Ecto neural progenitor cell (in vitro differentiated cells): ENCODE data around the gene AHNAK.
"Not testable (repeated sequence)": the region's sequence is repeated elsewhere in the genome, so short reads cannot be mapped to it uniquely, and the experiment has no call there.

Experiments used
- DNase-seq: peaks from one replicate; pipeline ENCODE4 v3.0.0-alpha.2; 2018; ENCODE audit warnings: low spot score

The AHNAK gene

DNA sequence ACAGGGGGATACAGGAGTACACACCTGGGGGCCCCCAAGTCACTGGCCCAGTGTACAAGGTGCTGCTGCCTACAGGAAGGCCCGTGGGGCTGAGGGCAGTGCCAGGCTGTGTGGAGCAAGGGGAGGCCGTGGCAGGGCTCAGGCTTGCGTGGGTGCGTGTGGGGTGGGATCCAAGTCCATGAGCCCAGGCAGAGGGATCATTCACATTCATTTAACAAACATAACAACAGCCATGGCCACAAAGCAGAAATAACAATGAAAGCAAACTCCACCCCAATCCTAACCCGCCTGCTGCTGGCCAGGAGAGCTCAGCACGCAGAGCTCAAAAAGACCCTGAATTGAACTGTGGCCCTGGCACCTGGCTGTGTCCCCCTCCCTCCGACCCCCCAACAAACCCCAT lies 144.8 kb downstream of the AHNAK start:
- DNase-seq: no peak

DNA sequence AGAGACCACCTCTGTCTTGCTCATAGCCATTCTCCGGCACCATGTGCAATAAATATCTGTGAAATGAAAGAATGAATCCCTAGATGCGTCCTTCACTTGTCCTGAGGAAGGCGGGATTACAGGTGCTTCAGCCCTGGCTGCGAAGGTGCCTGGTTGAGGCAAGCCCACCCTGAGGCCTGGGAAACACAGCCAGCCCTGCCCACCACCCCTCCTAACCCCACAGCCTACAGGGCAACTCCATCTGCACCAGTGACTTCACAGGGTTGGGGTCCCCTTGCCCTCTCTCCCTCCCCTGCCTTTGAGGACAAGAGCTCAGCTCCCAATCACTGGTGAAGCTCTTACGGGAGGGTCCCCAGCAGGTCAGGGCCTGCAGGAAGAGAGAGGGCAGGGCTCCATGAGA lies 145.2 kb downstream of the AHNAK start:
- no peak for DNase-seq

DNA sequence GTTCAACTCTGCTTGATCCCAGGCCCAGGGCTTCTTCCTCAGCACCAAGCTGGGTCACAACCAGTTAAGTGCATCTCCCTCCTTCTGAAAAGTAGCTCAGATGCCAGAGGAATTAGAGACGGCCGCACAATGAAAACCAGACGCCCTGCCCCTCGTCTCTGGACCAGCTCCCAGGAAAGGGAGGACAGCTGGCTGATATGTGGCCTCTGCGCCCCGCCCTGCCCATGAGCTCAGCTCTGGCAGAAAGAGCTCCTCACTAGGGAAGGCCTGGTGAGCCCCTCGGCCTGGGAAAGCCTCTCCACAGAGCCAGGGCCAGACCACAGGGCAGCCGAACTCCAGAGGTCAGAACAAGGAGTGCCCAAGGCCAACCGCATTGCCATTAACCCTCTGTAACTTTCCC lies 145.8 kb downstream of the AHNAK start:
- no peak for DNase-seq

DNA sequence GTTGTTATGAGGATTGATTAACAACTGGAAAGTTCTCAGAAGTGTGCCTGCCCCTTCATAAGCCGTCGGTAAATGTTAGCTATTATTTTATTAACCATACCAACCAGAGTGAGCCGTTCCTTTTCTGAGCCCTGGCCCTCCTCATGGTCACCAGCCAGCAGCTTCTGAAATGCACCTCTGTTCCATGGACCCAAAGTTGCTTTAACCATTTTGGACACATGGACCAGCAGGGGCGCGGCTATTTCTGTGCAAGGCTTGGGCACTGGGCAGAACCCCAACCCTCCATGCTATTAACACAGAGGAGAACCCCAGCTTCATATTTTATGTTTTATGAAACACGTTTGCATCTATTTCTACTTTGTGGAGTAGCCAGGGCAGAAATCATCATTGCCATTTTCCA lies 146.3 kb downstream of the AHNAK start:
- no peak for DNase-seq

DNA sequence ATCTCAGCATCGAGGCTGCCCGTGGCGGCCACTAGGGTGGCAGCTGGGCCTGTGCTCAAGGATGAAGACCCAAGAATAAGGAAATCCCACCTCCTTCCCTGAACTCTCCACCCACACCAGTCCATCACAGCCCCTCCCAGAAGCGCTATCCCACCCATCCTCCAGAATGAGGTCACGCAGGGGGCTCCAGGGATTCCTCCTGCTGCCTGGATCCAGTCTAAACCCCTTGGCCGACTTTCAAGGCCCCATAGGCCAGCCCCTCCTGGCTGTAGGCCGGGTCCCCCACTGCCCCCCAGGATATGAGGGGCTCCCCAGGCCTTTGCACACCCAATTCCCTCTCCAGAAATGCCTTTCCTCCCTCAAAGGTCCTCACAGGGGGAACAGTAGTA lies 146.7 kb downstream of the AHNAK start:
- no peak for DNase-seq

DNA sequence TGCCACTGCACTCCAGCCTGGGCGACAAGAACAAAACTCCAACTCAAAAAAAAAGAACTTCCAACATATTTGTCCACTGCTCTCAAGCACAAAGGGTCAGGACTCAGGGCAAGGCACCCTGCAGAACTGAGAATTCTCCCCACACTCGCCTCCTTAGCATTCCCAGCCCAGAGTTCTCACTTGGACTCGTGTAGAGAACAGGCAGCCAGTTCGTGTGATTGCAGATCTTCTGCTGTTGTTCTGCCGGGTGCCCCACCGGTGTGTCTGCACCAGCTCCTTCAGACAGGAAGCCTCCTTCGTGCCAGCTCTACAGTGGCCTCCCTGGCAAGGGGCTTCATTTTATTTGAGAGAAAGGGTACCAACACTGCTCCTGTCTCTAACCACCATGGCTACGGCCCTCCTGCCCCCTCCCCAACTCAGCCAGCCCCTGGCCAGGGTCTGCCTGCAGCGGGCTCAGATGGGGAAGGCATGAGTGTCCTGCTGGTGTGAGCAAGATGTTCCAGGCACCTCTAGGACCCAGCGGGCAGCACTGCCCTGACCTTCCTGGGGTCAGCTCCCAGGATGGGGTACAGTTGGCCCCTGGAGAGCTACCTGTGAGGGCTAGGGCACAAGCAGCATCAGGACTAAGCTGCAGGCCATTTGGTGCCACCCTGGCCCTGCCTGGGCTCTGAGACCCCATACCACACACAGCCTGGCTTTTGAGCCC lies 147.3 kb downstream of the AHNAK start:
- no peak for DNase-seq

DNA sequence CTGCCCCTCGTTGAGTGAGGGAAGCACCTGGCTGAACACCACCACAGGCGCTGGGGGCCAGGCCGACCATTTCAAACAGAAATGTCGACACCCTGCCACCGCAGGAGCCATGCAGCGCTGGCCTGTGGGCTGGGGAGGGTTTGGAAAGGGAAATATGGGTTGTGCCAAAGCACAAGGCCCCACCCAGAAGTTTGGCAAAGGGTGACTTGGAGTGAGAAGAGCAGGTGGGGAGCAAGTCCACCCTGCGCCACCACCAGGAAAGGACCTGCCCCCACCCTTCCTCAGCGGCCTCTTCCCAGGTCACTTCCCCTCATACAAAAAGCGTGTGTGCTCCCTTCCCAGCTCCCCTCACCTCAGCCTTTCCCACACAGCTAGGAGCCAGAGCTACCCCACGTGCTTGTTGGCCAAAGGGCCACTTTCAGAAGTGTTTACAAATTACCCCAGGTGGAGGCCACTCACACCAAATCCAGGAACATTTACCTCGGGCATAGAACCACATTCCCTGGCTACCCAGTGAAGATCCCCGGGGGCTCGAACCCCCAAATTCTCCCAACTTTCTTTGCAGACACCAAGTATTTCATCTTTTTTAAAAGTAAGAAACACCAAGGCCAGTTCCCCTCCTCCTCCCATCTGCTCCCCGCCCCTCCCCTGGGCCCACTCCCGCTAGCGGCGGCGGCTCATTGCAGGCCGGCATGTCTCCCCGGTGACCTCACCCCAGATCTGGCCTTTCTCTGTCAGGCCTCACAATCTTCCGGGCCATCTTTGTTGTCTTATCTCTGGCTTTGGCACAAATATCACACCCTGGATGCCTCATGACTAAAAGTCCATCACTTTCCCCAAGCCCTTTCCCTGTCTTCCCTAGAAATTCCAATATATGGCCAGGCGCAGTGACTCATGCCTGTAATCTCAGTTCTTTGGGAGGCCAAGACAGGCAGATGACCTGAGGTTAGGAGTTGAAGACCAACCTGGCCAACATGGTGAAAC lies 148.3 kb downstream of the AHNAK start:
- DNase-seq: no peak

DNA sequence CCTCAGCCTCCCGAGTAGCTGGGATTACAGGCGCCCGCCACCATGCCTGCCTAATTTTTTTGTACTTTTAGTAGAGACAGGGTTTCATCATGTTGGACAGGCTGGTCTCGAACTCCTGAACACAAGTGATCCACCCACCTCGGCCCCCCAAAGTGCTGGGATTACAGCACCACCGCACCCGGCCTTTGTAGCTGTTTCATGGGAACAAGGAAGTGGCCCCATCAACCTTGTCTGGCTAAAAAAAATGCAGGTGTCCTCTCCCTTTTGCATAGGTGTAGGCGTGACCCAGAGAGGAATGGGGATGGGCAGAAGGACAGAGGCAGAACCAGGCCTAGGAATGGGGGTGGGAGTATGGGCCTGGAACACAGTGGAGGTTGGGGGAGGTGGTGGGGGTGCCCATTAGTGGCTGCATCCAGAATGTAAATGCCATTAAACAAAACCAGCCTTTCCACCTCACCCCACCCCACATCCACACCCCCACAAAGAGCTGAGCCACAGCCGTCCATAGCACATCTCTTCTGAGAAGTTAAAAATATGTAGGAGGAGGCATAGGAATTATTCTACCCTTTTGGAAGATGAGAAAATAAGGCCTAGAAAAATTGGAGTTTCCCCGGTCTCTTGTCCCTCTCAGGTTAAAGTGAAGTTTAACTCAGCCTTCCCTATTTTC lies 150.6 kb downstream of the AHNAK start:
- DNase-seq: no peak

DNA sequence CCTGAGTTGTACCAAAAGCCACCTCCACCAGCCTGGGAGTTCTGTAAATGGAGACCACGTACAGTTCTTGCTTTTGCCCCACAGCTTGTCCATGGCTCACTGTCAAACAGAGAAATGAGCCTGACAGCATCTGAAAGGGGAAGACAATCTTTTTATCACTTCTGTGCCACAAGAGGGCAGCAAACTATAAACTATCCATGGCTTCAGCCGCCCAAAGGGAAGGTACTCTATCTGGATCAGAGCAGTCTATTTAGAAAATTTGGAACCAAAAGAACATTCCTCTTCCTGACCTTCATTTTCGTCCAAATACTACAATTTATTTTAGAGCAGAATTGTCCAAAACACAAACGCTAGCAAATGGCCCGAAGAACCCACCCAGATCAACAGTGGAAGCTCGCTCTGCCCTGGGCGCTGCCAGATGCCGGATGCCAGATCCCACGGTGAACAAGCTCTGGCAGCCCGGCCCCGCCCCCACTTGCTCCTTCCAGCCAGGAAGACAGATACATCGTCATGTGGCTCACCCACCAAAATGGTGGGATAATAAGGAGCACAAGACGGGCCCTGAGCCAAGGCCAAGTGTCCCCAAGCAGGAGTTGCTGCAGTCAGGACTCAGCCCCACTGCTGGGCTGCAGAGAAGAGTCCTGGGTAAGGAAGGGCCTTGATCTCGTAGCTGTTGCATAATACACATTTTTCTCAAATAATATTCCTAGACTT lies 151.6 kb downstream of the AHNAK start:
- peak; percentile 85 for DNase-seq

DNA sequence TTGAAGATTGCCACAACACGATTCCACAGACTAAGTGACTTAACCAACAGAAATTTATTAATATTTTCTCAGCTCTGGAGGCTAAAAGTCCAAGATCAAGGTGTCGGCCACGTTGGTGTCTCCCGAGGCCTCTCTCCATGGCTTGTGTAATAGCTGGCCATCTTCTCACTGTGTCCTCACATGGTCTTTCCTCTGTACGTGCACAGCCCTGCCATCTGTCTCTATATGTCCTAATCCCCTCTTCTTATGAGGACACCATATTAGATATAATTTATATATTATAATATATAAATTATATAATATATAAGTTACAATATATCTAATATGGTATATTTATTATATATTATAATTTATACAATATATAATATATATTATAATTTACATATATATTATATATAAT lies 152.9 kb downstream of the AHNAK start:
- no peak for DNase-seq

DNA sequence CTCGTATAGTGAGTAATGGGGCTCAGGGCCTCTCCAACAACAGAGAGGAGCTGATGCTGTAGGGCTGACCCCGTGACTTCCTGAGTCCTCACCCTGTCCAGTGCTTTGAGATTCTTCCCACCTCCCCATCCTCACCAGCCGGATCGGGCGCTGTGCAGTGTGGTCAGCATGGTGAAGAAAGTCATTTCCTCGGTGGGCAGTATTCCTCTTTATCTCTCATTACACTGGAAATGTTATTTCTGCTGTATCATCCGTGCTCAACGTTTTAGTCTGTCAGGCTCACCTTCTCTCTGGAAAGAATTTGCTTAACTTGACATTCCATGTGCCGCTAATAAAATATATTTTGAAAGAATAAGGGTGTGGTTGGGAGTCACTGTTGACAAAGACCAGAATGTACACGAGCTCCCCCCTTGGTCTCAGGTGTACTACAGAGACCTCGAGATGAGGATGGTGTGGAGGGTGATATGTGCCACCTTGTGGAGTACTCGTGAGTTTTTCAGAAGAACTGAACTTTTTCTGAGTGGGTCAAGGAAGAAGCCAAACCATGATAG lies 153.5 kb downstream of the AHNAK start:
- DNase-seq: no peak

DNA sequence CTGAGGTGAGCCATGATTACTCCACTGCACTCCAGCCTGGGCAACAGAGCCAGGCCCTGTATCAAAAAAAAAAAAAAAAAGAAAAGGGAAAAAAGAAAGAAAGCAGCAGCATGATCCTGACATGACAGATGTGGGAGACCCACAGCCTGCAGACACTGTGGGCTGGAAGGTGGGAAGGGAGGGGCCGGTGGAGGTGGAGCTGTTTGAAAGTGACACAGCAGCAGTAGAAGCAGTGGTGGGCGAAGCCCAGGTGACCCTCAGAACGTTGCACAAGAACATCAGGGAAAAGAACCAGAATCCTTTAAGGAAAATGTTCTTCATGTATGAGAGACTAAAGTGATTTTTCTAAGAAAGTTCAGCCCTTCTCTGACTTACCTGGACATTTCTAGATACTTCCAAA lies 154.1 kb downstream of the AHNAK start:
- DNase-seq: no peak

DNA sequence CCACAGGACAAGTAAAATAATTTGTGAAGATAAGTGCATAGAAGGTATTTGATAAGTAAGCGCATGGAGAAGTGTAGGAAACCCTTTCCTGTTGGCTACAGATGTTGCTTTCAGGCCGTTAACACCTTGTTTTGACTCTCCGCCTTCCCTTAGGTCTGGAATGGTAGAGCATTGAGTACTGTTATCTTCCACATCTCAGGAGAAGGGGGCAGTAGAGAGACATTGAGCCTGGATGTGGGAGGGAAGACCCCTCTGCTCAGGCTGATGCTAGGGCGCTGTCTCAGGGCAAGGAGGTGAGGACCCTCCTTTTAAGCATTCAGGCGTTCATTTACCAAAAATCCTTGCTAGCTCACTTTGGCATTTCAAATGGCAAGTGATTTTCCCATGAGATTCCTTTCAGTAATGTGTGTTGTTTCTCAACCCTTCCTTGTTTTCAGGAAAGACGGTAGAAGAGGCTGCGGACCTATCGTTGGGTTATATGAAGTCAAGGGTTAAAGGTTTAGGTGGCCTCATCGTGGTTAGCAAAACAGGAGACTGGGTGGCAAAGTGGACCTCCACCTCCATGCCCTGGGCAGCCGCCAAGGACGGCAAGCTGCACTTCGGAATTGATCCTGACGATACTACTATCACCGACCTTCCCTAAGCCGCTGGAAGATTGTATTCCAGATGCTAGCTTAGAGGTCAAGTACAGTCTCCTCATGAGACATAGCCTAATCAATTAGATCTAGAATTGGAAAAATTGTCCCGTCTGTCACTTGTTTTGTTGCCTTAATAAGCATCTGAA lies 154.8 kb downstream of the AHNAK start:
- DNase-seq: no peak

DNA sequence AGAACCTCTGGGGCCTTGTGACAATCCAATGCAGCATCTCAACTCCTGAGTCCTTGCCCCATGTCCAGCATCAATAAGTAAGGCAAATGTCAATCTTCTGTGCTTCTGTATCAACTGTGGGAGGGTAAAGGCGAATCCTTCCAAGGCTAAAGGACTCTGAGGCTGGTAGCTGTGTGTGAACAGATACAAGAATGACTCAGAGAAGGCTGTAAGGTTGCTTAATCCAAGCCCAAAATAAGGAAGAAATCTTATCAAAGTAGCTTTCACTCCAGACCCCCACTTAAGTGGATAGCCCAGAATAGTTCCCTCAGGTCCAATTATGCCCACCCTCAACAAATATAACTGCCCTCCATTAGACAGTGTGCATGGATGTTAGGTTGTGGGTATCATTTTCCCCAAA lies 155.9 kb downstream of the AHNAK start:
- no peak for DNase-seq

DNA sequence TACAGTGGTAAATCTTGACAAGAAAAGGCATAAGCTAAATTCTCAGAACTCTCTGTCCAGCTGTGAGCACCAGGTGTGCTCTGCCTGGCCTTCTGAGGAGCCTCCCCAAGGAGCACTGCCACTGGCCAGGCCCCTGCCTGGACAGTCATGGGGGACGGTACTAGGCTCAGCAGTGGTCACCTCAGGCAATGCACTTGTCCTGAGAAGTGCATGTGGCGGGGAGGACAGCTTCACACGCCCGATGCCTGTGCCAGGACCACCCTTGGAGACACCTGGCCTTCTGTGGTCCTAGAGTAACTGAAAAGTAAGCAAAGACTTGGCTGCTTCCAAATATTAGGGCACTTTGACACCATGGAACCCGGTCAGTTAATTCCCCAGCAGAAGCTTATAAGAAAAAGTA lies 156.4 kb downstream of the AHNAK start:
- DNase-seq: no peak

DNA sequence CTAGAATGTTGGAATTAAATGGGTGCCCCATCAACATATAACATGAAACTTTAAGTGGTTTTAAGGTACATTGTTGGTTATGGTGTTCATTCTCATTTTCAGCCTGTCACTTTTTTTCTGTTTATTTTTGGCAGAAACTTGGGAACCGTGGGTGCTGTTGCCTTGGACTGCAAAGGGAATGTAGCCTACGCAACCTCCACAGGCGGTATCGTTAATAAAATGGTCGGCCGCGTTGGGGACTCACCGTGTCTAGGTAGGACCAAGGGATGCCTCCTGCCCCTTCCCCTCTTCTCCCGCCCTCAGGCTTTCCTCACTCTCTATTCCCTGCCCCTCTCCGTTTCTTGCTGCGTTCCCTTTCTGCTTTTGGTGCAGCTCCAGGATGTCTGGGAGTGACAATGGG lies 157.6 kb downstream of the AHNAK start:
- no peak for DNase-seq

DNA sequence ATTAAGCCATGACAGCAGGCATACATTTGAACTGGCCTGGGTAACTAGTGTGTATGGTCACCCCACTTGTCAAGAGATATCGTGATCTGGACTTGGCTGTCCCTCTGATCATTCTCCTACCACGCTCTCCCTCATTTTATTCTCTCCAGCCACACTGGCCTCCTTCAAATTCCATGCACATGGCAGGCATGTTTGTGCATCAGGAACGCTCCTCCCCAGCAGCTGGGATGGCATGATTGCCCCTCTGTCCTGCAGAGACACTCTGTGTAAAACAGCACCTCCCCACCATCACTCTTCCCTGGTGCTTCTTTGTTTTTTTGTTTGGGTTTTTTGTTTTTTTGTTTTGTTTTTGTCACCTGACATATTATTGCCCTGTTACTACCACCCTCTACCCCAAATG lies 159.2 kb downstream of the AHNAK start:
- DNase-seq: no peak

DNA sequence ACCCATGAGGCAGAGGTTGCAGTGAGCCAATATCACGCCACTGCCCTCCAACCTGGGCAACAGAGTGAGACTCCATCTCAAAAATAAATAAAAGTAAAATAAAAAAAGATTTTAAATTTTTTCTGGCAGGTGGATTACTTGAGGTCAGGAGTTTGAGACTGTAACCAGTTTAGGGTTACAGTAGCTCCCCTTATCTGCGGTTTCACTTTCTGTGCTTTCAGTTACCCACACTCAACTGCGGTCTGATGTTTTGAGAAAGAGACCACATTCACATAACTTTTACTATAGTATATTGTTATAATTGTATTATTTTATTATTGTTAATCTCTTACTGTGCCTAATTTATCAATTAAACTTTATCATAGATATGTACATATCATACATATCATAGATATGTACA lies 160.5 kb downstream of the AHNAK start:
- DNase-seq: not testable (repeated sequence)

DNA sequence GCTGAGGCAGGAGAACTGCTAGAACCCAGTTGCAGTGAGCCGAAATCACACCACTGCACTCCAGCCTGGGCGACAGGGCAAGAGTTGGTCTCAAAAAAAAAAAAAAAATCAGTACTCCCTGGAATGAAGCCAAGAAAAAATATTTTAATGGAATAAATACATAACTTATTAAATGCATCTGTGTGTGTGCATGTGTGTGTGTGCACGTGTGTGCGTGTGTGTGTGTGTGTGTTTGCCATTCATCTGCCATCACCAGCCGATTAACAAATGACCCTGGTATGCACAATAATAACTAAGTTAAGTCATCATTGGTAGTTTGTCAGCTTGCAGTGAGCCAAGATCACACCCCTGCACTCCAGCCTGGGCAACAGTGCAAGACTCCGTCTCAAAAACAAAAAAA lies 162.8 kb downstream of the AHNAK start:
- DNase-seq: no peak
